Left ventricle myocardium inferior (tissue), 1 donor: ENCODE results near the gene MAPK7. TPM values are rescaled to one million over a fixed set of nuclear protein-coding genes. Genes with fewer than 3 reads are reported as not detected.

Experiments used
- DNase-seq: peaks from one replicate; pipeline ENCODE4 v3.0.0-alpha.2; 2020
- H3K27ac ChIP-seq: fragments of 200-600 bp; replicated peaks from 2 replicates; pipeline ENCODE4 v1.8.0; 2021
- H3K27me3 ChIP-seq: fragments of 200-600 bp; 2 replicates; pipeline ENCODE4 v1.8.0; 2021; ENCODE audit warnings: low read depth
- H3K36me3 ChIP-seq: fragments of 200-600 bp; 2 replicates; pipeline ENCODE4 v1.8.0; 2021
- H3K4me1 ChIP-seq: fragments of 200-600 bp; 2 replicates; pipeline ENCODE4 v1.8.0; 2021
- H3K4me3 ChIP-seq: fragments of 200-600 bp; 2 replicates; pipeline ENCODE4 v1.8.0; 2021; ENCODE audit warnings: mild to moderate bottlenecking, moderate library complexity
- H3K9me3 ChIP-seq: fragments of 200-600 bp; replicated peaks from 2 replicates; pipeline ENCODE4 v1.8.0; 2021
- intact Hi-C: fragments of 100-400 bp; cut with micrococcal nuclease; formaldehyde crosslinking; loops from one replicate; pipeline ENCODE4 v1.11.0; 2022
- total RNA-seq: library from RNA; stranded (reverse); fragmentation: NEBNext Ultra II Directional; extraction: Animal tissue kit (Norgen Biotek cat#: 25700); gene quantifications from one replicate; pipeline ENCODE4 v1.2.1, GENCODE V29; 2021
- TF ChIP-seq, protein P1 (sequence below): fragments of 200-600 bp; IDR thresholded peaks from 2 replicates; pipeline ENCODE4 v1.8.0; 2021; ENCODE audit warnings: antibody characterized with exemption, mild to moderate bottlenecking, borderline replicate concordance
- donor health status: DM: no; HTN: yes; CAD: no; lungs with severe emphysema.

MAPK7 gene
- total RNA-seq, 1 donor from 2014 or later = 11.4 TPM

DNA sequence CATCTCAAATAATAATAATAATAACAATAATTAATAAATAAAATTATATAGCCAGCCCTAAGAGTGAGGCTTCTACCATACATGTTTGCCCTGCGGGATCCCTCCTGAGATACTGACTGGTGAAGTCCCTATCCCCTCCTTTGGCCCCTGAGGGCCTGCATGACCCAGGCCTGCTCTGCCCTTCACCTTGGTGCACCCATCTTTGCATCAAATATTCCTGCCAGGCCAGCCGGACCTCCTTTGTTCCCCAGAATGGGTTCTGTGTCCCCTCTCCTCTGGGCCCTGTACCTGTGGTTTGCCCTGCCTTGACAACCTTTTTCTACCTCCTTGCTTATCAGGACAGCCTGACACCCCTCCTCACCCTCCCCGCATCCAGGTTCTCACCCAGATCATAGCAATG, 30.8 kb downstream of the MAPK7 start:
- Histone ChIP-seq H3K9me3 (no peaks in the 10 kb centered on the region), H3K27me3 (no peaks in the 10 kb centered on the region), H3K4me1 (peaks cover 6% of the 10 kb centered on the region), H3K4me3 (no peak overlapping the region), H3K36me3 (no peaks in the 10 kb centered on the region), H3K27ac (no peak overlapping the region)
- TF ChIP-seq, protein P1, sequence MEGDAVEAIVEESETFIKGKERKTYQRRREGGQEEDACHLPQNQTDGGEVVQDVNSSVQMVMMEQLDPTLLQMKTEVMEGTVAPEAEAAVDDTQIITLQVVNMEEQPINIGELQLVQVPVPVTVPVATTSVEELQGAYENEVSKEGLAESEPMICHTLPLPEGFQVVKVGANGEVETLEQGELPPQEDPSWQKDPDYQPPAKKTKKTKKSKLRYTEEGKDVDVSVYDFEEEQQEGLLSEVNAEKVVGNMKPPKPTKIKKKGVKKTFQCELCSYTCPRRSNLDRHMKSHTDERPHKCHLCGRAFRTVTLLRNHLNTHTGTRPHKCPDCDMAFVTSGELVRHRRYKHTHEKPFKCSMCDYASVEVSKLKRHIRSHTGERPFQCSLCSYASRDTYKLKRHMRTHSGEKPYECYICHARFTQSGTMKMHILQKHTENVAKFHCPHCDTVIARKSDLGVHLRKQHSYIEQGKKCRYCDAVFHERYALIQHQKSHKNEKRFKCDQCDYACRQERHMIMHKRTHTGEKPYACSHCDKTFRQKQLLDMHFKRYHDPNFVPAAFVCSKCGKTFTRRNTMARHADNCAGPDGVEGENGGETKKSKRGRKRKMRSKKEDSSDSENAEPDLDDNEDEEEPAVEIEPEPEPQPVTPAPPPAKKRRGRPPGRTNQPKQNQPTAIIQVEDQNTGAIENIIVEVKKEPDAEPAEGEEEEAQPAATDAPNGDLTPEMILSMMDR = no peak
- intact Hi-C loops = no loop called here
- no peak for DNase-seq

DNA sequence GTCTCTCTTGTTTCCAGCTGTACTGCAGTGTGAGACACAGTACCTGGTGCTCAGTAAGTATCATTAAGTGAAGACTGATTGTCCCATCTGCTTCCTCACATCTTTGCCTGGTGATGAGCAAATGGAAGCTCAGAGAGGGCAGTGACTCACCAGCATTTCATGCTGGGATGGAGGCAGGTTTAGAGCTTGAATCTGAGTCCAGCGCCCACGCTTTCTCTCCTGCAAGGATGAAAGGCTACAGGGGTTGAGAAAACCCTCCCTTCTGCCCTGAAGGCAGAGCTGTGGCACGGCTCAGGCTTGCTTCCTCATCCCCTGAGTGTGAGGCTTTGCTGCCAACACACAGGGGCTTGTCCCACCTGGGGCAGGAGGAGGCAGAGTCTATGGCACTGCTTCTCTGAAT, 31.2 kb downstream of the MAPK7 start:
- Histone ChIP-seq H3K4me1 (peaks cover 6% of the 10 kb centered on the region), H3K4me3 (no peak overlapping the region), H3K9me3 (no peaks in the 10 kb centered on the region), H3K36me3 (no peaks in the 10 kb centered on the region), H3K27ac (no peak overlapping the region), H3K27me3 (no peaks in the 10 kb centered on the region)
- no peak for DNase-seq
- TF ChIP-seq, protein P1 = no peak
- intact Hi-C loops = no loop called here

DNA sequence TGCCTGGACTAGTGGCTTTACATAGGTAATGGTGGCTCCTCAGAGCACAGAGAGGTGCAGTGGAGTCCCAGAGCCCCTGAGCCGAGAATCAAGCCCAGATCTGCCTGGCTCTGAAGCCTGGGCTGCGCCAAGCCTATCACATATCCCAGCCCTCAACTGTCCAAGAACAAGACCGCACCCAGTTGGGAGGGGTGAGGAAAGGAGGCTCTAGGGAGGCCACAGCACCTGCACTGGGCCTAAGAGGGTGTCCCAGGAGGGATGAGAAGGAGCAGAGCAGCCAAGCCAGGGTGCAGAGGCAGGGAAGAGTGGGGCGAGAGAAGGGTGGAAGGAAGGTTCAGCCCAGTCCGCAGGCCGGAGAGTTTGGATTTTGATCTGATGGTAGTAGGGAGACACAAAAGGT, 31.8 kb downstream of the MAPK7 start:
- intact Hi-C loops = no loop called here
- Histone ChIP-seq H3K27ac (no peak overlapping the region), H3K36me3 (no peaks in the 10 kb centered on the region), H3K9me3 (no peaks in the 10 kb centered on the region), H3K4me1 (peaks cover 6% of the 10 kb centered on the region), H3K4me3 (no peak overlapping the region), H3K27me3 (no peaks in the 10 kb centered on the region)
- TF ChIP-seq, protein P1 = no peak
- no peak for DNase-seq

DNA sequence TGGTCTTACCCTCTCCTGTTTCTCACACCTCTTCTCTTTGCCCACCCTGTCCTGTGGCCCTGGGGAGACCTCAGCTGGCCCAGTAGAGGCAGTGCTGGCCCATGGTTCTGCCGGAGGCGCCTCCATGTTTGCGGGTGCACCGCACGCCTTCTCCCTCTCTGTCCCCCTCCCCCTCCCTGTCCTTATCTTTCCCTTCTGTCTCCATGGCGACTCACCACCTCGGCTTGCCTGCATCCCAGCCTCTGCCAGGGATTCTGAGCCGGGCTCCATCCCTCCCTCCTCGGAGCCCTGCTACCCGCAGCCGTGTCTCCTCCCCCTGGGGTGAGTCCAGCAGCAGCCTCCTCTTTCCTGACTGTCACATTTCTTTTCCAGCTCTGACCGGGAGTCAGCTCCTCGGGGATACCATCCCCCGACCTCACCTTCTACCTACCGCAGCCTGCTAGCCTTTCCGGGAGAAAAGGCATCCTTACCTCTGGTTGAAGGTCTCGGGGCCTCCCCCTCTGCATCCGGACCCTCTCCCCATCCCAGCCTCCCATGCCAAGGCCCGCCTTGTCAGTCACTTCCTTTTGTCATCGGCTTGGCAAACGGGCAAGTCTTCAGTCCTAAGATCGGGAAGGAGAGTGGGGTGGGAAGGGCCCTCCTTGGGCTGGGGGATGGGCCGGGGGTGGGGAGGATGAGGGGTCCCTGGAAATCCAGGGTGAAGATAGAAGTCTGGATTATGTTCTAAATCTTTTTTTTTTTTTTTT, 32.8 kb downstream of the MAPK7 start, which contains the start of gene RNF112:
Gene RNF112 (plus strand): TSS at position 358 of the 746 bp plus-strand sequence. CDS start 177 bp downstream, at position 535.
- DNase-seq = peak; percentile 41
- TF ChIP-seq, protein P1 = no peak

DNA sequence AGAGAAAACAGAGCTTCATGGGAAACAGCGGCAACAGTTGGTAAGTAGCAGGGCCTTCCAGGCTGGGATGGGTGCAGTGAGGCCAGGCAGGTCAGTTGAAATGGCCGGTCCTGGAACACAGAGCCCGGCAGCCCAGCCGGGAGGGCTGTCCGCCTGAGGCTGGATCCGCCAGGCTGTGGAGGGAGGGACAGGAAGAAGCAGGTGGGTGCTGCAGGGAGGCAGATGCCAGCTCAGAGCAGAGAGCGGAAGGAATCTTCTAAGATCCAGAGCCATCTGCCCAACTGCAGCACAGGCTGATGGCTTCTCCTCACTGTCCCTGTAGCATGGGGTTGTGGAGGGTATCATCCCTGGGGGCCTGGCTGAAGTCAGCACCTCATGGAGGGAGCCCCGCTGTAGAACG, 33.3 kb downstream of the MAPK7 start:
- Histone ChIP-seq H3K36me3 (no peaks in the 10 kb centered on the region), H3K27ac (peak overlapping the region; percentile 8), H3K27me3 (no peaks in the 10 kb centered on the region), H3K4me3 (peak overlapping the region; percentile 55), H3K4me1 (peaks cover 6% of the 10 kb centered on the region), H3K9me3 (no peaks in the 10 kb centered on the region)
- intact Hi-C loops = no loop called here
- TF ChIP-seq, protein P1 = no peak
- DNase-seq = no peak

More for the DNA sequence above, 32.8 kb downstream of the MAPK7 start, which contains the start of gene RNF112:
- peak within 1 kb of the TSS; percentile 55 for H3K4me3 ChIP-seq
- no peaks in the 10 kb centered on the region for H3K36me3 ChIP-seq
- intact Hi-C loops = no loop called here
- peak within 1 kb of the TSS; percentile 8 for H3K27ac ChIP-seq
- no peaks in the 10 kb centered on the region for H3K9me3 ChIP-seq
- H3K4me1 ChIP-seq = peaks cover 6% of the 10 kb centered on the region
- no peaks in the 10 kb centered on the region for H3K27me3 ChIP-seq
